Measurements from ENCODE around the gene LONRF2.
"Not testable (repeated sequence)": the region's sequence is repeated elsewhere in the genome, so short reads cannot be mapped to it uniquely, and the experiment has no call there.

The LONRF2 gene

DNA sequence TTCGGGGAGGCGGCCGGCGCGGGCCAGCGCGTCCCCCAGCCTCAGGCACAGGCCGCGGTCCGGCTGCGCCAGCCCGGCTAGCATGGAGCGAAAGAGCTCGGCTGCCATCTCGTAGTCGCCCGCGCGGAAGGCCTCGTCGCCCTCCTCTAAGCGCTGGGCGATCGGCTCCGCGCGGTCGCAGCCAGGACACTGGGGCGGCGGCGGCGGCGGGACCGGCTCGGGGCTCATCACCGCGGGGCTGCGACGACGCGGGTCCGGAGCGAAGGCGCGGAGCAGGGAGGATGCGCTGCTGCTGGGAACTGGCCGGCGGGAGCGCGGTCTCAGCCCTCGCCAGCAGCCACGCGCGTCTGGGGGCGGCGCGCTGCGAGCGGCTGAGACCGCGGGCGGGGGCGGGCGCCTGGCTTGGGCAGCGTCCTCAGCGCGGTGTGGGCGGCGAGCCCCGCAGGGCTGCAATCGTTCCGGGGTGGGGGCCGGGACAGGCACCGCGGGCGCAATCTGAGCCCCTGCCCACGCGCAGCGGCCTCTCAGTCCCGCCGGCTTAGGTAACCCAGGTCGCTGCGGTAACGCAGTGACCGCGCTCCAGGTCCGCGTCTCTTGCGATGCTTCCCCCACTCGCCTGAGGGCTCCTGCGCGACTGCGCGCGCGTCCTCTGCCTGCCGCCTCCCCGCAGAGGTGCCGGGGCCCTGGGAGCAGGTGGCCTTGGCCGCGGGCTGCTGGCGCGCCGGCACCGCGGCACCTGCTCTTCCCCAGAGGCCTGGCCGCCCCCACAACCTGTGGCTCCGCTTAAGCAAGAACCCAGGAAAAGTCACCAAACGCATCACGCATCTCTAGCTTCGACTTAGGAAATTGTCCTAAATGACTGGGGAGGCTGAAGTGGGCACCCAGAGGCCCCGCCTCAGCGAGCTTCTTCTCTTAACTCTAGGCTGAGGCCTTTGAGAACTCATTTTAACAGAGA, at the start of gene LONRF2:
LONRF2 (minus strand) TSS at position 636 of the 955 bp plus-strand sequence; CDS start at position 228, 408 bp downstream.
- DNase-seq (ENCODE audit: low read depth in 2 of 2): peak in 1 of 2 donors; percentile 11

- no peak for DNase-seq (ENCODE audit: low read depth in 2 of 2)
Measured at GRCh38 chr2:100367163-100367562, 44.9 kb upstream of the LONRF2 start.

- no peak for DNase-seq (ENCODE audit: low read depth in 2 of 2)
Measured at GRCh38 chr2:100365434-100365833, 43.1 kb upstream of the LONRF2 start.

DNA sequence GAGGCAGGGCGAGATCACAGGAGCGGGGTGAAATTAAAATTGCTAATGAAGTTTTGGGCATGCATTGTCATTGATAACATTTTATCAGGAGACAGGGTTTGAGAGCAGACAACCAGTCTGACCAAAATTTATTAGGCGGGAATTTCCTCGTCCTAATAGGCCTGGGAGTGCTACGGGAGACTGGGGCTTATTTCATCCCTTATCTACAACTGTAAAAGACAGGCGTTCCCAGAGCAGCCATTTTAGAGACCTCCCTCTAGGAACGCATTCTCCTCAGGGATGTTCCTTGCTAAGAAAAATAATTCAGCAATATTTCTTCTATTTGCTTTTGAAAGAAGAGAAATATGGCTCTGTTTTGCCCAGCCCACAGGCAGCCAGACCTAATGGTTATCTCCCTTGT, 40.0 kb upstream of the LONRF2 start:
- DNase-seq (ENCODE audit: low read depth in 2 of 2): not testable (repeated sequence)

GRCh38 chr2:100359576-100359975, 37.3 kb upstream of the LONRF2 start:
- DNase-seq (ENCODE audit: low read depth in 2 of 2): no peak

GRCh38 chr2:100358554-100358953, 36.3 kb upstream of the LONRF2 start:
- no peak for DNase-seq (ENCODE audit: low read depth in 2 of 2)

- no peak for DNase-seq (ENCODE audit: low read depth in 2 of 2)
Measured at GRCh38 chr2:100352521-100352920, 30.2 kb upstream of the LONRF2 start.

- no peak for DNase-seq (ENCODE audit: low read depth in 2 of 2)
Measured at GRCh38 chr2:100350661-100351185, 28.4 kb upstream of the LONRF2 start.

DNA sequence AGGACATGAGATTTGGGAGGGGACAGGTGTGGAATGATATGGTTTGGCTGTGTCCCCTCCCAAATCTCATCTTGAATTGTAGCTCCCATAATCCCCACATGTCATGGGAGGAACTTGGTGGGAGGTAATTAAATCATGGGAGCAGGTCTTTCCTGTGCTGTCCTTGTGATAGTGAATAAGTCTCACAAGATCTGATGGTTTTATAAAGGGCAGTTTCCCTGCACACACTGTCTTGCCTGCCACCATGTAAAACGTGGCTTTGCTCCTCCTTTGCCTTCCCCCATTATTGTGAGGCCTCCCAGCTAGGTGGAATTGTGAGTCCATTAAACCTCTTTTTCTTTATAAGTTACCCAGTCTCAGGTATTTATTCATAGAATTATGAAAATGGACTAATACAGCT, 22.8 kb upstream of the LONRF2 start:
- DNase-seq (ENCODE audit: low read depth in 2 of 2): not testable (repeated sequence)

DNA sequence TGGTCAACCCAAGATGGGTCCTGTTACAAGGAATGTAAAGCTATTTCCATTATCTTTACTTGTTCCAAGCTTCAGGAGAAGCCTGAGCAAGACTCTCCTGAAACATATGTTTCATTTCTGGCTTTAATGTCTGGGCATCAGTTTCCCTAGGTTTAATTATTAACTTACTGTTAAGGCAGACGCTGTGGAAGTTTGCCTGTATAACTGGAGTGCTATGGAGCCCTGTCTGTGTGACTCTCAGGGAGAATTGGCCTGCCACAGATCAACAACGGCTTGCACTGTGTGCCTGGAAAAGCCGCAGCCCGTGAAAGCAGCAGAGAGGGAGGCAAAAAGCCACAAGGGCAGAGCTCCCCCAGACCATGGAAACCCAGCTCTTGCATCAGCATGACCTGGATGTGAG, 22.1 kb upstream of the LONRF2 start:
- DNase-seq (ENCODE audit: low read depth in 2 of 2): no peak

GRCh38 chr2:100342466-100342865, 20.2 kb upstream of the LONRF2 start:
- DNase-seq (ENCODE audit: low read depth in 2 of 2): not testable (repeated sequence)

GRCh38 chr2:100339823-100340222, 17.5 kb upstream of the LONRF2 start:
- no peak for DNase-seq (ENCODE audit: low read depth in 2 of 2)

DNA sequence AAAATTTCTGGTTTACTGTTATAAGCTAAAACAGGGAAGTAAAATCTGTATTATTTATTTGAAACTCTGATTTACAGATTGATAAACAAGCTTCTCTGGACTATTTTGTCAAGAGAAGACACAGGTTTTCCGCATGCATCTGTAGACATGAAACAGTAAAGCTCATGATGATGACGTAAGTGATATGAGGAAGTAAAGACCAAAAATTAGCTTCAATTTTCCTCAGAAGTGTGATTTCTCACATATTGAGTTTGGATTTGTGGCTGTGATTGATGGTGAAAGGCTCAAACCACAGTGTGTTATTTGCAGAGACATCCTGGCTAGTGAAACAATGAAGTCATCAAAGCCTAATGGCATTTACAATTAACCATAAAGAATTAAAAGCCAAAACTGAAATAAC, 12.6 kb upstream of the LONRF2 start:
- DNase-seq (ENCODE audit: low read depth in 2 of 2): no peak

DNA sequence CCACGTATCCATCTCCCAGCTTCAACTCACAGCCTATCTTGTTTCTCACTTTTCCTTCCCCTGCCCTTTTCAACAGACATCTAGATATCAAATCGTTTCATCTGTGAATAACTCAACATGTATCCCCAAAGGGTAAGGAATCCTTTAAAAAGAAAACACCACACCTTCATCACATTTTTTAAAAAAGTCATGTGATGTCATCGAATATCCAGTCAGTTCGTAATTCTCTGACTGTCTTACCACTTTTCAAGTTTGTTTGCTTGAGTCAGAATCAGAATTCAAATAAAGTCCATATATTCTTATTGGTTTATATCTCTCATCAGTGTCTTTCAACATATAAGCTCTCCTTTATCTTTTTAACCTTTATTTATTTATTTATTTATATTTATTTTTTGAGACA, 5.4 kb upstream of the LONRF2 start:
- no peak for DNase-seq (ENCODE audit: low read depth in 2 of 2)

- DNase-seq (ENCODE audit: low read depth in 2 of 2): no peak
Measured at GRCh38 chr2:100321179-100321865, 979 bp downstream of the LONRF2 start.

DNA sequence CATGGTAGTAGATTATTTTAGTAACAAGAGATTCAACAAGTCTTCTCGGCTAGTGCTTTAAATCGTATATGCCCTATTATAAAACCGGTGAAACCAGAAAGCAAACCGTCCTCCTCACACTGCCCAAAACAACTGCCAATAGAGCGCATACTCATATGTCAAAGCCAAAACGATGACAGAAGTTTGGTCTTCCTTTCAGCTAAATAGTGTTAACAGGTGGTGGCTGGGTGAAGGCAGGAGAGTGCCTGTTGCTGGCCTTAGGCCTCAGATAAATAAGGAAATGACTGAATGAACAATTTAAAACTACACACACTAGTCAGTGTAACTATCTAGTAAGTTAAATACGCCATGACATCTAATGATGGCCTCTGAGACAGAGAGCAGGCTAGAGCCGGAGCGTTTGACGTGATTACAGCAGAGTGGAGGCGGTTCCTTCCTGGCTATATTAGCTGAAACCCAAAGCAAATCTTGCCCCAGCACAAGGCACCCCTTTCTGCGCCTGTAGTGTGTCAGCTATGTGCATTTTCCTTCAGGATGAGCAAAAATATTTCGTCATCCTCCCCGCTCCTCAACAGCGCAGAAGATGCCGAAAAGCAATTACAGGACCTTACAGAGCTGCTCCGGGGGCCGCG, 1.6 kb downstream of the LONRF2 start:
- DNase-seq (ENCODE audit: low read depth in 2 of 2): no peak

DNA sequence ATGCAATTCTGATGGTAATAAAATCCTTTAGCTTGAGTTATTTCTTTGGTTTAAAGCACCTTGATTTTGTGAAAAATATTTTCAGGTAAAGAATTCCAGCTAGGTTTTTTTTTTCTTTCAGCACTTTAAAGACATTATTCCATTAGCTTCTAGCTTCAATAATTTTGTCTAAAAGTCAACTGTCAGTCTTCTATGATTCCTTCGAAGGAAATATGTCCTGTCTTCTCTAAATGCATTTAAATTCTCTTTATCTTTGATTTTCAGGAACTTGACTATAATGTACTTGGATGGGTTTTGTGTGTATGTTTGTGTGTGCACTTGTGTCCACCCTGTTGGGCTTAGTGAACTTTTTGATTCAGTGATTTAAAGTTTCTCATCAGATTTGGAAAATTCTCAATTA, 4.7 kb downstream of the LONRF2 start:
- DNase-seq (ENCODE audit: low read depth in 2 of 2): no peak

DNA sequence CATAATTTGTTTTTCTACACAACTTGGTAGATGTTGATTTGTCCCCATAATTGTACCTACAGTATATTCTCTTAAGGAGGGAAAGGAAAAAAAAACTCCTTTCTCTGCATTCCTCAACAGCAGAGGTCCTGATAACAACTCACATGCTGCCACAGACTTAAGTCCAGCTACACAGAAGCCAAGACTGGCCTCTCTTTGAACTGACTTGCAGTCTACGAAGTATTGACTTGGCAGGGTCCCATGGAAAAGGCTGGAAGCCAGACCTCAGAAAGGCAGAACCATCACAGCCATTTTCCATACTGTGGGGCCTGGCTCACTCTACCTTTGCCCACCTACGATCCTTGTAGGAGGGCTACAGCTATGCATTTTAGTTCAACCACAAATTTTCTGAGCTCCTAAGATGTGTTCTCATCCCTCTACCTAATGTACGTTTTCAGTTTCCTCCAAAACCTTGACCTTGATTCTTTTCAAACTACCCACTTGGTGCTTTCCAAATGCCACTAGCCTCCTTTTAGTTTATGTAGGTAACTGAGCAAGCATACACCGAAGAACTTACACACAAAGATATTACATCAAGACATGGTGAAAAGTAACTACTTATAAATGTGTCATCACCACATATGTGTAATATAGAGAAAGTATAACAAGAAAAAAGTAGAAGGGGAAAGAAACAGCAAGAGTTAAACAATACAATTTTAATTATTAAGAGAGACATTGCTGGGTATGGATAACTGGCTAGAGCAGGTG, 12.2 kb downstream of the LONRF2 start:
- no peak for DNase-seq (ENCODE audit: low read depth in 2 of 2)

GRCh38 chr2:100309311-100309710, 13.0 kb downstream of the LONRF2 start:
- no peak for DNase-seq (ENCODE audit: low read depth in 2 of 2)

DNA sequence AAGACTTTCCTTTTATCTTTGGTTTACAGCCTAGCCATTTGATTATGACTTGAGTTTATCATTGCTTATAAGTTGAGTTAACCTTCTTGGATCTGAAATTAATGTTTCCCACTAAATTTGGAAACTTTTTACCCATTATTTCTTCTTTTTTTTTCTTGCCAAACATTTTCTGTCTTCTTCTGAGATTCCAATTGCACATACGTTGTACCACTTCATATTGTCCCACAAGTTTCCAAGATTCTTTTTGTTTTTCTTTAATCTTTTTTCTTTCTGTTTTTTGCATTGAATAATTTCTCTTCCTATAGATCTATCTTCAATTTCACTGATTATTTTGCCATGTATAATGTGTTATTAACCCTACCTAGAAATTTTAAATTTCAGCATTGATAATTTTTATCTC, 18.6 kb downstream of the LONRF2 start:
- DNase-seq (ENCODE audit: low read depth in 2 of 2): no peak

DNA sequence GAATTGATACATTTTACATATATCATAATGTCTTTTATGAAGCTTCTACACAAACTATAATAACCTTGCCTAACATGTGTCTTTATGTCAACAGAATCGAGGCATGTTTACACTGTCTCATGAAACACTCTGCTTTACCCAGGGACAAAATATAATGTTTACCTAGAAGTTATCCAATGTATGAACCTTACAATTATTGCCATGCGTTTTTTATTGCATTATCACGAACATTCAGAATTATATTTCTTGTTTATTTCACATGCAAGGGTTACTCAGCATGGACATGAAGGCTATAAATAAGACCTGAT, 19.8 kb downstream of the LONRF2 start:
- DNase-seq (ENCODE audit: low read depth in 2 of 2): no peak
